NT2/D1 (cell line): ENCODE results near the gene RNF181.

Experiments
- DNase-seq: peaks from one replicate; pipeline ENCODE4 v3.0.0-alpha.2; 2011; ENCODE audit warnings: low read depth, low spot score
- H3K27me3 ChIP-seq: 2 replicates; pipeline ENCODE4 v1.6.0; 2011; ENCODE audit warnings: mild to moderate bottlenecking; ENCODE audit not compliant: insufficient read length, insufficient read depth
- H3K36me3 ChIP-seq: 2 replicates; pipeline ENCODE4 v1.6.1; 2011; ENCODE audit warnings: mild to moderate bottlenecking, low read length, mixed read lengths; ENCODE audit not compliant: insufficient read depth, insufficient read length
- H3K4me1 ChIP-seq: 2 replicates; pipeline ENCODE4 v1.5.1; 2011; ENCODE audit not compliant: insufficient read depth, insufficient read length
- H3K4me3 ChIP-seq: 2 replicates; pipeline ENCODE4 v1.5.1; 2011; ENCODE audit warnings: low read depth; ENCODE audit not compliant: insufficient read length
- H3K9ac ChIP-seq: 2 replicates; pipeline ENCODE4 v1.6.0; 2011; ENCODE audit warnings: low read depth; ENCODE audit not compliant: insufficient read length
- H3K9me3 ChIP-seq: 2 replicates; pipeline ENCODE4 v1.5.1; 2011; ENCODE audit warnings: mild to moderate bottlenecking, low read length; ENCODE audit not compliant: insufficient read depth
- SUZ12 ChIP-seq: IDR thresholded peaks from 2 replicates; pipeline ENCODE4 v1.6.1; 2011; ENCODE audit not compliant: insufficient read length, insufficient read depth; ENCODE audit errors: extremely low read depth
- YY1 ChIP-seq: IDR thresholded peaks from 2 replicates; pipeline ENCODE4 v1.6.1; 2011; ENCODE audit not compliant: insufficient read length, insufficient read depth
- ZNF274 ChIP-seq: IDR thresholded peaks from 2 replicates; pipeline ENCODE4 v1.6.1; 2011; ENCODE audit warnings: mild to moderate bottlenecking, low read depth, low read length

The RNF181 gene

GRCh38 chr2:85578243-85579180, 17.0 kb upstream of the RNF181 start:
- peaks cover 30% of the 10 kb centered on the region for H3K27me3 ChIP-seq
- H3K9ac ChIP-seq, result peak overlapping the region; percentile 47
- TF ChIP-seq ZNF274, result no peak
- no peak for TF ChIP-seq YY1
- no peak for TF ChIP-seq SUZ12
- no peak overlapping the region for H3K4me3 ChIP-seq
- no peaks in the 10 kb centered on the region for H3K4me1 ChIP-seq
- no peak for DNase-seq
- H3K9me3 ChIP-seq, result no peaks in the 10 kb centered on the region
- no peaks in the 10 kb centered on the region for H3K36me3 ChIP-seq

GRCh38 chr2:85579266-85579935, 16.1 kb upstream of the RNF181 start:
- DNase-seq, result no peak
- Histone ChIP-seq H3K36me3 (no peaks in the 10 kb centered on the region), H3K9me3 (no peaks in the 10 kb centered on the region), H3K4me1 (no peaks in the 10 kb centered on the region), H3K9ac (peak overlapping the region; percentile 47), H3K27me3 (peaks cover 38% of the 10 kb centered on the region), H3K4me3 (no peak overlapping the region)
- TF ChIP-seq ZNF274 (no peak), SUZ12 (no peak), YY1 (no peak)

- TF ChIP-seq SUZ12, result no peak
- DNase-seq, result no peak
- Histone ChIP-seq H3K27me3 (peaks cover 46% of the 10 kb centered on the region), H3K4me3 (no peak overlapping the region), H3K9me3 (no peaks in the 10 kb centered on the region), H3K4me1 (peaks cover 6% of the 10 kb centered on the region), H3K9ac (peak overlapping the region; percentile 21), H3K36me3 (no peaks in the 10 kb centered on the region)
Measured at GRCh38 chr2:85580206-85580605, 15.3 kb upstream of the RNF181 start.

GRCh38 chr2:85582492-85582891, 13.1 kb upstream of the RNF181 start:
- Histone ChIP-seq H3K9me3 (no peaks in the 10 kb centered on the region), H3K27me3 (peaks cover 51% of the 10 kb centered on the region), H3K9ac (no peak overlapping the region), H3K4me3 (no peak overlapping the region), H3K4me1 (peaks cover 7% of the 10 kb centered on the region), H3K36me3 (no peaks in the 10 kb centered on the region)
- DNase-seq, result no peak
- TF ChIP-seq ZNF274 (no peak), YY1 (no peak), SUZ12 (no peak)

- H3K9ac ChIP-seq, result no peak overlapping the region
- TF ChIP-seq ZNF274 (no peak), YY1 (no peak), SUZ12 (no peak)
- no peak overlapping the region for H3K4me3 ChIP-seq
- peaks cover 51% of the 10 kb centered on the region for H3K27me3 ChIP-seq
- no peak for DNase-seq
- H3K36me3 ChIP-seq, result no peaks in the 10 kb centered on the region
- no peaks in the 10 kb centered on the region for H3K9me3 ChIP-seq
- peaks cover 7% of the 10 kb centered on the region for H3K4me1 ChIP-seq
Measured at GRCh38 chr2:85583667-85584353, 11.7 kb upstream of the RNF181 start.

- peak within 1 kb of the TSS; percentile 56 for H3K9ac ChIP-seq
- H3K27me3 ChIP-seq, result peaks cover 51% of the 10 kb centered on the region
- peaks cover 7% of the 10 kb centered on the region for H3K4me1 ChIP-seq
- H3K9me3 ChIP-seq, result no peaks in the 10 kb centered on the region
- no peak for TF ChIP-seq YY1
- H3K36me3 ChIP-seq, result no peaks in the 10 kb centered on the region
- no peak for DNase-seq
- H3K4me3 ChIP-seq, result peak within 1 kb of the TSS; percentile 43
Measured at GRCh38 chr2:85584354-85584856, 11.1 kb upstream of the RNF181 start, which contains the start of gene VAMP5. Gene VAMP5, plus strand, starts transcription at chr2:85584431. Its CDS starts 60 bp downstream, at chr2:85584491.
